Transverse colon (tissue), 4 donors: ENCODE data around the gene KLRG1. TPM values are rescaled to one million over a fixed set of nuclear protein-coding genes. Genes with fewer than 3 reads are reported as not detected.

Experiments
- DNase-seq: peaks from one replicate; pipeline ENCODE4 v3.0.0-alpha.2; 2019
- H3K27ac ChIP-seq, 4 donors: fragments of 200-600 bp; sonication (generic); 2 replicates each; pipeline ENCODE4 v1.5.1; 2016 to 2018; ENCODE audit warnings: inconsistent platforms in 4 of 4
- H3K27me3 ChIP-seq: fragments of 200-600 bp; sonication (generic); 2 replicates; pipeline ENCODE4 v1.5.1; 2017; ENCODE audit warnings: inconsistent platforms
- H3K36me3 ChIP-seq, 4 donors: fragments of 200-600 bp; sonication (generic); 2 replicates each; pipeline ENCODE4 v1.5.1; 2017 to 2019; ENCODE audit warnings: inconsistent platforms in 4 of 4
- H3K4me1 ChIP-seq, 4 donors: fragments of 200-600 bp; sonication (generic); 2 replicates each; pipeline ENCODE4 v1.5.1; 2017 to 2020; ENCODE audit warnings: inconsistent platforms in 4 of 4
- H3K4me3 ChIP-seq, 4 donors: fragments of 200-600 bp; sonication (generic); 1 replicate in 1 of 4; 2 replicates in 3 of 4; pipeline versions ENCODE4 v1.5.1 to v1.6.1; 2017 to 2019; ENCODE audit warnings: inconsistent platforms in 4 of 4
- H3K9me3 ChIP-seq, 2 donors: fragments of 200-600 bp; sonication (generic); 2 replicates each; pipeline ENCODE4 v1.5.1; 2017 to 2019; ENCODE audit warnings: inconsistent platforms in 2 of 2
- CTCF ChIP-seq, 5 experiments: fragments of 200-600 bp in 3 of 5; fragments of 450-650 bp in 2 of 5; sonication (generic) in 3 of 5; IDR thresholded peaks; 1 replicate in 2 of 5; 2 replicates in 3 of 5; pipeline ENCODE4 v1.5.1; 2016 to 2017; ENCODE audit warnings: antibody characterized with exemption in 5 of 5, inconsistent platforms in 3 of 5, mild to moderate bottlenecking in 2 of 5, moderate library complexity in 1 of 5
- EP300 ChIP-seq: sonication (generic); formaldehyde crosslinking; IDR thresholded peaks from one replicate; pipeline ENCODE4 v1.6.1; 2017; ENCODE audit warnings: antibody characterized with exemption, low read depth
- POLR2A ChIP-seq: fragments of 450-650 bp; IDR thresholded peaks from one replicate; pipeline ENCODE4 v1.6.1; 2016; ENCODE audit warnings: antibody characterized with exemption, mild to moderate bottlenecking, moderate library complexity
- POLR2AphosphoS5 ChIP-seq, 3 donors: sonication (generic); formaldehyde crosslinking; IDR thresholded peaks; one replicate each; pipeline ENCODE4 v1.6.1; 2016; ENCODE audit warnings: antibody characterized with exemption in 3 of 3
- WGBS, 2 donors: methylation state at CpG; one replicate each; pipeline ENCODE4 v1.1.5; 2018; ENCODE audit warnings: low coverage in 1 of 2; 5-methylcytosine and 5-hydroxymethylcytosine counted together
- in situ Hi-C, 4 donors: fragments of 200-750 bp; cut with MboI; loops; one replicate each; pipeline versions ENCODE4 v1.15.0 to v1.15.1; 2017; ENCODE audit warnings: low sequenced_read_pairs in 3 of 4, low pct_ligation_motif_present in 1 of 4, low pct_unique_long_range_greater_than_20kb in 1 of 4
- intact Hi-C: fragments of 100-400 bp; cut with DNase I; formaldehyde crosslinking; loops from one replicate; pipeline ENCODE4 v1.15.1; 2023; ENCODE audit warnings: low total_unique reads
- total RNA-seq, 4 donors: library from RNA; depleted of rRNA; stranded (reverse); fragments of >200 nt; gene quantifications; one replicate each; pipeline ENCODE4 v1.1.0, GENCODE V29; 2016

The KLRG1 gene
- total RNA-seq, result 1 to 10 TPM in 2 of 4 donors, not detected in 2; 1.4 to 2.5 TPM

GRCh38 chr12:8989413-8989812 is at the start of gene KLRG1:
KLRG1 (plus strand) TSS chr12:8989546; CDS start chr12:8989636, 90 bp downstream.
- Histone ChIP-seq H3K4me1 (peaks cover 0 to 4% (median 0%) of the 10 kb centered on the region in 4 donors), H3K4me3 (no peak within 1 kb of the TSS), H3K36me3 (no peaks in the 10 kb centered on the region), H3K27ac (no peak within 1 kb of the TSS), H3K9me3 (no peaks in the 10 kb centered on the region), H3K27me3 (no peaks in the 10 kb centered on the region)
- no peak for DNase-seq
- 60 to 75% methylated on average over 1 to 2 of the region's 2 CpGs for WGBS, 2 donors
- intact Hi-C loops (no loop called here), in situ Hi-C loops (no loop called here)
- TF ChIP-seq CTCF (IDR thresholded peaks at IDR 0.05) (no peak), POLR2A (no peak), EP300 (no peak), POLR2AphosphoS5 (IDR thresholded peaks at IDR 0.05) (no peak)

- DNase-seq, result no peak
- Histone ChIP-seq H3K9me3 (no peaks in the 10 kb centered on the region), H3K27me3 (no peaks in the 10 kb centered on the region), H3K36me3 (peaks cover 0 to 38% (median 17%) of the 10 kb centered on the region in 4 donors), H3K27ac (no peak overlapping the region), H3K4me3 (no peak overlapping the region), H3K4me1 (peaks cover 0 to 4% (median 0%) of the 10 kb centered on the region in 4 donors)
- 75 to 81% methylated on average over 4 to 5 of the region's 5 CpGs for WGBS, 2 donors
- TF ChIP-seq EP300, result no peak
- TF ChIP-seq POLR2AphosphoS5 (IDR thresholded peaks at IDR 0.05), result no peak
- TF ChIP-seq POLR2A, result no peak
- no peak for TF ChIP-seq CTCF (IDR thresholded peaks at IDR 0.05)
- in situ Hi-C loops (no loop called here), intact Hi-C loops (no loop called here)
Measured at GRCh38 chr12:8941691-8942478, 47.5 kb upstream of the KLRG1 start.

GRCh38 chr12:8943565-8944186 is 45.7 kb upstream of the KLRG1 start:
- Histone ChIP-seq H3K27me3 (no peaks in the 10 kb centered on the region), H3K36me3 (peaks cover 0 to 38% (median 17%) of the 10 kb centered on the region in 4 donors), H3K27ac (no peak overlapping the region), H3K4me3 (no peak overlapping the region), H3K4me1 (peaks cover 5 to 21% (median 12%) of the 10 kb centered on the region in 4 donors), H3K9me3 (no peaks in the 10 kb centered on the region)
- no peak for DNase-seq
- TF ChIP-seq POLR2AphosphoS5 (IDR thresholded peaks at IDR 0.05) (no peak), CTCF (IDR thresholded peaks at IDR 0.05) (no peak), EP300 (no peak), POLR2A (no peak)
- in situ Hi-C loops (no loop called here), intact Hi-C loops (no loop called here)
- WGBS, 2 donors, result 90 to 91% methylated on average over 10 of the region's 10 CpGs

- no peak overlapping the region for H3K4me3 ChIP-seq
- in situ Hi-C loops, result no loop called here
- H3K27ac ChIP-seq, result no peak overlapping the region
- TF ChIP-seq POLR2A (no peak), CTCF (IDR thresholded peaks at IDR 0.05) (no peak), POLR2AphosphoS5 (IDR thresholded peaks at IDR 0.05) (no peak), EP300 (no peak)
- no peak for DNase-seq
- H3K27me3 ChIP-seq, result no peaks in the 10 kb centered on the region
- intact Hi-C loops, result no loop called here
- H3K9me3 ChIP-seq, result no peaks in the 10 kb centered on the region
- peaks cover 0 to 32% (median 14%) of the 10 kb centered on the region in 4 donors for H3K36me3 ChIP-seq
- WGBS, 2 donors, result 51 to 63% methylated on average over 1 of the region's 1 CpG
- peaks cover 7 to 35% (median 16%) of the 10 kb centered on the region in 4 donors for H3K4me1 ChIP-seq
Measured at GRCh38 chr12:8946733-8947132, 42.6 kb upstream of the KLRG1 start.
